ENCODE results near the gene LRFN5. TPM values are rescaled to one million over a fixed set of nuclear protein-coding genes. Genes with fewer than 3 reads are reported as not detected.

LRFN5 gene
- total RNA-seq, 2 experiments from 2014 or later: not detected

- H3K9me3 Mint-ChIP-seq: no peaks in the 10 kb centered on the region
- H3K4me1 Mint-ChIP-seq: no peaks in the 10 kb centered on the region
- POLR2A ChIA-PET: no interaction called here
- no peaks in the 10 kb centered on the region for H3K36me3 Mint-ChIP-seq (ENCODE audit: low read depth)
- DNase-seq: no peak
- no peak overlapping the region for H3K27ac Mint-ChIP-seq
- no peaks in the 10 kb centered on the region for H3K27me3 Mint-ChIP-seq
- no peak overlapping the region for H3K4me3 Mint-ChIP-seq
- CTCF ChIA-PET: no interaction called here
These were observed 224.2 kb downstream of the LRFN5 start for GRCh38 chr14:41830714-41831406.

- Mint-ChIP-seq H3K4me1 (no peaks in the 10 kb centered on the region), H3K27me3 (no peaks in the 10 kb centered on the region), H3K27ac (no peak overlapping the region), H3K9me3 (no peaks in the 10 kb centered on the region), H3K4me3 (no peak overlapping the region), H3K36me3 (ENCODE audit: low read depth) (no peaks in the 10 kb centered on the region)
- CTCF ChIA-PET: no interaction called here
- DNase-seq: no peak
- POLR2A ChIA-PET: no interaction called here
These were observed 233.0 kb downstream of the LRFN5 start for GRCh38 chr14:41839661-41840060.

GRCh38 chr14:41859336-41859735 is 252.7 kb downstream of the LRFN5 start:
- Mint-ChIP-seq H3K27me3 (no peaks in the 10 kb centered on the region), H3K36me3 (ENCODE audit: low read depth) (no peaks in the 10 kb centered on the region), H3K27ac (no peak overlapping the region), H3K4me1 (no peaks in the 10 kb centered on the region), H3K4me3 (no peak overlapping the region), H3K9me3 (peaks cover 6% of the 10 kb centered on the region)
- no peak for DNase-seq
- CTCF ChIA-PET: no interaction called here
- POLR2A ChIA-PET: no interaction called here

- POLR2A ChIA-PET: no interaction called here
- Mint-ChIP-seq H3K4me3 (no peak overlapping the region), H3K4me1 (no peaks in the 10 kb centered on the region), H3K36me3 (ENCODE audit: low read depth) (no peaks in the 10 kb centered on the region), H3K27ac (no peak overlapping the region), H3K9me3 (peaks cover 5% of the 10 kb centered on the region), H3K27me3 (no peaks in the 10 kb centered on the region)
- CTCF ChIA-PET: no interaction called here
- no peak for DNase-seq
These were observed 253.9 kb downstream of the LRFN5 start for GRCh38 chr14:41860586-41860985.

GRCh38 chr14:41865894-41866293 is 259.2 kb downstream of the LRFN5 start:
- H3K27ac Mint-ChIP-seq: no peak overlapping the region
- H3K9me3 Mint-ChIP-seq: peaks cover 1% of the 10 kb centered on the region
- no peak for DNase-seq
- no peaks in the 10 kb centered on the region for H3K36me3 Mint-ChIP-seq (ENCODE audit: low read depth)
- ChIA-PET CTCF (no interaction called here), POLR2A (no interaction called here)
- no peak overlapping the region for H3K4me3 Mint-ChIP-seq
- no peaks in the 10 kb centered on the region for H3K27me3 Mint-ChIP-seq
- no peaks in the 10 kb centered on the region for H3K4me1 Mint-ChIP-seq

- POLR2A ChIA-PET: no interaction called here
- peaks cover 1% of the 10 kb centered on the region for H3K9me3 Mint-ChIP-seq
- no peaks in the 10 kb centered on the region for H3K27me3 Mint-ChIP-seq
- no peak overlapping the region for H3K27ac Mint-ChIP-seq
- DNase-seq: no peak
- H3K4me3 Mint-ChIP-seq: no peak overlapping the region
- H3K36me3 Mint-ChIP-seq (ENCODE audit: low read depth): no peaks in the 10 kb centered on the region
- CTCF ChIA-PET: no interaction called here
- H3K4me1 Mint-ChIP-seq: no peaks in the 10 kb centered on the region
These were observed 261.7 kb downstream of the LRFN5 start for GRCh38 chr14:41868396-41868795.

GRCh38 chr14:41872931-41873685 is 266.4 kb downstream of the LRFN5 start:
- Mint-ChIP-seq H3K4me3 (no peak overlapping the region), H3K27me3 (no peaks in the 10 kb centered on the region), H3K4me1 (no peaks in the 10 kb centered on the region), H3K27ac (no peak overlapping the region), H3K9me3 (no peaks in the 10 kb centered on the region), H3K36me3 (ENCODE audit: low read depth) (no peaks in the 10 kb centered on the region)
- ChIA-PET POLR2A (no interaction called here), CTCF (no interaction called here)
- no peak for DNase-seq

GRCh38 chr14:41873686-41874317 is 267.1 kb downstream of the LRFN5 start:
- no peaks in the 10 kb centered on the region for H3K27me3 Mint-ChIP-seq
- POLR2A ChIA-PET: no interaction called here
- no peaks in the 10 kb centered on the region for H3K9me3 Mint-ChIP-seq
- CTCF ChIA-PET: no interaction called here
- H3K4me1 Mint-ChIP-seq: no peaks in the 10 kb centered on the region
- DNase-seq: no peak
- no peak overlapping the region for H3K4me3 Mint-ChIP-seq
- H3K36me3 Mint-ChIP-seq (ENCODE audit: low read depth): no peaks in the 10 kb centered on the region
- H3K27ac Mint-ChIP-seq: no peak overlapping the region

- ChIA-PET POLR2A (no interaction called here), CTCF (no interaction called here)
- H3K4me3 Mint-ChIP-seq: no peak overlapping the region
- no peaks in the 10 kb centered on the region for H3K27me3 Mint-ChIP-seq
- no peak overlapping the region for H3K27ac Mint-ChIP-seq
- H3K9me3 Mint-ChIP-seq: no peaks in the 10 kb centered on the region
- H3K4me1 Mint-ChIP-seq: no peaks in the 10 kb centered on the region
- no peak for DNase-seq
- no peaks in the 10 kb centered on the region for H3K36me3 Mint-ChIP-seq (ENCODE audit: low read depth)
These were observed 268.4 kb downstream of the LRFN5 start for GRCh38 chr14:41875116-41875515.

- no peaks in the 10 kb centered on the region for H3K4me1 Mint-ChIP-seq
- H3K36me3 Mint-ChIP-seq (ENCODE audit: low read depth): no peaks in the 10 kb centered on the region
- no peaks in the 10 kb centered on the region for H3K9me3 Mint-ChIP-seq
- H3K27ac Mint-ChIP-seq: no peak overlapping the region
- DNase-seq: no peak
- ChIA-PET CTCF (no interaction called here), POLR2A (no interaction called here)
- H3K4me3 Mint-ChIP-seq: no peak overlapping the region
- H3K27me3 Mint-ChIP-seq: no peaks in the 10 kb centered on the region
These were observed 271.6 kb downstream of the LRFN5 start for GRCh38 chr14:41878321-41878720.

GRCh38 chr14:41891624-41892023 is 284.9 kb downstream of the LRFN5 start:
- peaks cover 4% of the 10 kb centered on the region for H3K9me3 Mint-ChIP-seq
- ChIA-PET CTCF (no interaction called here), POLR2A (no interaction called here)
- H3K27me3 Mint-ChIP-seq: no peaks in the 10 kb centered on the region
- no peak for DNase-seq
- H3K4me3 Mint-ChIP-seq: no peak overlapping the region
- no peak overlapping the region for H3K27ac Mint-ChIP-seq
- H3K4me1 Mint-ChIP-seq: no peaks in the 10 kb centered on the region
- no peaks in the 10 kb centered on the region for H3K36me3 Mint-ChIP-seq (ENCODE audit: low read depth)

GRCh38 chr14:41899416-41899815 is 292.7 kb downstream of the LRFN5 start:
- Mint-ChIP-seq H3K27ac (no peak overlapping the region), H3K36me3 (ENCODE audit: low read depth) (no peaks in the 10 kb centered on the region), H3K9me3 (no peaks in the 10 kb centered on the region), H3K4me1 (no peaks in the 10 kb centered on the region), H3K4me3 (no peak overlapping the region), H3K27me3 (no peaks in the 10 kb centered on the region)
- ChIA-PET POLR2A (no interaction called here), CTCF (no interaction called here)
- DNase-seq: no peak

GRCh38 chr14:41900644-41901043 is 294.0 kb downstream of the LRFN5 start:
- H3K27ac Mint-ChIP-seq: no peak overlapping the region
- ChIA-PET POLR2A (no interaction called here), CTCF (no interaction called here)
- no peaks in the 10 kb centered on the region for H3K9me3 Mint-ChIP-seq
- no peak overlapping the region for H3K4me3 Mint-ChIP-seq
- no peaks in the 10 kb centered on the region for H3K27me3 Mint-ChIP-seq
- no peak for DNase-seq
- H3K4me1 Mint-ChIP-seq: no peaks in the 10 kb centered on the region
- H3K36me3 Mint-ChIP-seq (ENCODE audit: low read depth): no peaks in the 10 kb centered on the region

GRCh38 chr14:41901089-41901488 is 294.4 kb downstream of the LRFN5 start:
- peaks cover 3% of the 10 kb centered on the region for H3K9me3 Mint-ChIP-seq
- H3K27ac Mint-ChIP-seq: no peak overlapping the region
- no peak for DNase-seq
- POLR2A ChIA-PET: no interaction called here
- no peaks in the 10 kb centered on the region for H3K27me3 Mint-ChIP-seq
- H3K4me1 Mint-ChIP-seq: no peaks in the 10 kb centered on the region
- no peak overlapping the region for H3K4me3 Mint-ChIP-seq
- no peaks in the 10 kb centered on the region for H3K36me3 Mint-ChIP-seq (ENCODE audit: low read depth)
- CTCF ChIA-PET: no interaction called here
